DMS153 treated with DMSO at 0.1 percent for 48 hours (cell line): ENCODE measurements around the gene KIAA0232.
"Not testable (repeated sequence)": the region's sequence is repeated elsewhere in the genome, so short reads cannot be mapped to it uniquely, and the experiment has no call there.

Experiments used
- DNase-seq: peaks from one replicate; lab custom pipeline; 2025; ENCODE audit not compliant: unreplicated experiment; lab: John Stamatoyannopoulos, UW

KIAA0232 gene

GRCh38 chr4:6877067-6877466 lies 94.5 kb downstream of the KIAA0232 start:
- DNase-seq: no peak

DNA sequence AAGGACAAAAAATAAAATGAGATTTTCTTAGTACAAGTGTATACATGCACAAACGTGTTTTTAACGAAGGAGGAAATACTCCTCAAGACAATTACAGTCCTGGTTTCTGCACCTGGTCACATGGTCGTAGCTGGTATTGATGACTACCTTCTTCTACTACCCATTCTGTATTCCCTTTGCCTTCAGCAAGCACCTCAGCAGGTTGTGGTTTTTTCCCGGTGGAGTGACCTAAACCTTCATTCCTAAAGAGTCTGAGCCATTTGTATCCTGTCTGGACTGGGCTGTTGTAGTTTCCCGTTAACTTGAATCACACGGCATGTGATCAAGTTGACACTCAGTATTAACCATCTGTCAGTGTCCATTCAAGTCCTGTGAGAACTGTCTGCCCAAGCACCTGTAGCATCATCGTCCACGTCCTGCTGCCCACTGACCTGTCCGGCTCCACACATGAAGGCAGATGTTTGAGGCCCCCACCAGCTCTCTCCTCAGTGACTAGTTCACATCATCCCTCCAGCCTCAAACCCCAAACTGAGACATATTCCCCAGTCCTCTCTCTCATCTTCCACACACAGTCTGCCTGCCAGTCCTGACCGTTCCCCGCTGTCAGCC lies 96.0 kb downstream of the KIAA0232 start:
- DNase-seq: no peak

GRCh38 chr4:6880691-6881090 lies 98.2 kb downstream of the KIAA0232 start:
- DNase-seq: no peak

DNA sequence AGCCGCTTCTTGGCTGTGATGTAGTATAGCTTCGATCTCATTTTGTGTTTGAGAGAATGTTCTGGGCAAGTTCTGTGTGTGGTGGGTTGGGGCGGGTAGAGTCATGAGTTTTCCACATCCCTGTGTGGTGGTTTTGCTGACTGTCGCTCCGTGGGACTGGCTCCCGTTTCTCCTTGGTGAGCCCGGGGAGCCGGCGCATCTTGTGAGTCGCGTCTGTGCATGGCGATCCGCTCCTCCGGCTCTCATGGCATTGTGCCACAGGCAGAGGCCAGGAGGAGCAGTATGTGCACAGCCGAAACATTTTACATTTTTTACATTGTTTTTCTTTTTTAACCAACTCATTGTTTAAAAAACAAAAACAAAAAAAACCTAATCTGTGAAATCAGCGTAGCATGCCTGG lies 99.4 kb downstream of the KIAA0232 start:
- DNase-seq: no peak

DNA sequence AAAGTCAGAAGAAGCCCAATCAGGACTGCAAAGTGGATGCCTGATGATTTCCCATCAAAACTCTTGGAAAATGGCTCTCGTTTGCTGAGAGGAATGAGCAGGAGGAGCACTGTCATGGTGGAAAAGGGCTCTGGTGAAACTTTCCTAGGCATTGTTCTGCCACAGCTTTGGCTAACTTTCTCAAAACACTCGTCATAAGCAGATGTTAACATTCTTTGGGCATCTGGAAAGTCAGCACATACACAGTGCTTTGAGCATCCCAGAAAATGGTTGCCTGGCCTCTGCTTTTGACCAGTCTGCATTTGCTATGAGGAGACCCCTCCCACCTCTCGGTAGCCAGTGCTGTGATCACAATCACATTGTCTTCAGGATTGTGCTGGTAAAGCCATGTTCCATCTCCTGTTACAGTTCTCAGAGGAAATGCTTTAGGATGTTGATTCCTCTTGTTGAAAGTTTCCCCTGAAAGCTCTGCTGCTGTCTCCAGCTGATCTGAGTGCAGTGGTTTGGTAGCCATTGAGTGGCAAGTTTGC lies 101.9 kb downstream of the KIAA0232 start:
- no peak for DNase-seq

- no peak for DNase-seq
These were observed 103.5 kb downstream of the KIAA0232 start for GRCh38 chr4:6885953-6886557.

GRCh38 chr4:6886886-6887285 lies 104.4 kb downstream of the KIAA0232 start:
- no peak for DNase-seq

DNA sequence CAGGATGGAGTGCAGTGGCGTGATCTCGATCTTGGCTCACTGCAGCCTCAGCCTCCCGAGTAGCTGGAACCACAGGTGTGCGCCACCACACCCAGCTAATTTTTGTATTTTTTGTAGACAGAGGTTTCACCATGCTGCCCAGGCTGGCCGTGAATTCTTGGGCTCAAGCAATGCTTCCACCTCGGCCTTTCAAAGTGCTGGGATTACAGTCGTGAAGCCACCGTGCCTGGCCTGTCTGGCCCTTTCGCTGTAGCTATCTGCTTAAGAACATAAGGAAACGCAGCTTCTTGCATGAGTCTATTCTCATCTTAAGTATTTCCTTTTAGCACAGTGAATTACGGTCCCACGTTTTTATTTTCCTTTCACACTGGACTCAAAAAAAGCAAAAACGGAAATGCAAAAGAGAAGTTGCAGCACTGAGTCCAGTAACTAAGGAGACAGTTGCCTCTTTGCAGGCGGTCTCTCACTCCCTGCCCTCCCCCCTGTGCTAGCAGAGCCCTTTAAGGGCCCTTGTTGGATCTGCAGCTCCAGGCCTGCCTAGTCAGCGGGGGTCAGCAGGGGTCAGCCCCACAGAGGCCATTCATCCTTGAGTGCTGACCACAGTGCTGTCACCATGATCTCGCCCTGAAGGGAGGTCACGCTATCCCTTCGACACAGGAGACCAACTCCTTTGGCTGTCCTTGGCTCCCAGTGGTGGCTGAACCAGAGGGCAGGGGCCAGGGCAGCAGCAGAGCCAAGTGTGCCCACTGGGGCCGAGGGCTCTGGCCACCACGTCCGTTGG lies 105.3 kb downstream of the KIAA0232 start:
- DNase-seq: no peak

- DNase-seq: no peak
These were observed 106.1 kb downstream of the KIAA0232 start for GRCh38 chr4:6888506-6889071.

GRCh38 chr4:6889101-6889735 lies 106.7 kb downstream of the KIAA0232 start:
- DNase-seq: no peak

- no peak for DNase-seq
These were observed 107.3 kb downstream of the KIAA0232 start for GRCh38 chr4:6889736-6890324.

DNA sequence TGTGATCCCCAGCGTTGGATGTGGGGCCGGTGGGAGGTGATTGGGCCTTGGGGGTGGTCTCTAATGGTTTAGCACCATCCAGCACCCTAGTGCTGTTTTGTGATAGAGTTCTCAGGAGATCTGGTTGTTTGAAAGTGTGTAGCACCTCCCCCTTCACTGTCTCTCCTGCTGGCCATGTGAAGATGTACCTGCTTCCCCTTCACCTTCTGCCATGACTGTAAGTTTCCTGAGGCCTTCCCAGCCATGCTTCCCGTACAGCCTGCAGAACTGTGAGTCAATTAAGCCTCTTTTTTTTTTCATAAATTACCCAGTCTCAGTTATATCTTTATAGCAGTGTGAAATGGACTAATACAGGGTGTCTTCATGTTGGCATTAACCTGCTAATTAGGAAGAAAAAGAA lies 107.8 kb downstream of the KIAA0232 start:
- no peak for DNase-seq

GRCh38 chr4:6890971-6891370 lies 108.4 kb downstream of the KIAA0232 start:
- not testable (repeated sequence) for DNase-seq

- no peak for DNase-seq
These were observed 109.1 kb downstream of the KIAA0232 start for GRCh38 chr4:6891436-6892170.

- DNase-seq: no peak
These were observed 109.8 kb downstream of the KIAA0232 start for GRCh38 chr4:6892190-6892908.

GRCh38 chr4:6892909-6893202 lies 110.3 kb downstream of the KIAA0232 start:
- DNase-seq: no peak

GRCh38 chr4:6893449-6894085 lies 111.0 kb downstream of the KIAA0232 start:
- no peak for DNase-seq

- no peak for DNase-seq
These were observed 111.6 kb downstream of the KIAA0232 start for GRCh38 chr4:6894086-6894478.
